SKM-1 (cell line): Measurements from ENCODE around the gene WFIKKN1.

Experiments
- DNase-seq: peaks from one replicate; lab custom pipeline; 2025; ENCODE audit not compliant: unreplicated experiment; lab: John Stamatoyannopoulos, UW

The WFIKKN1 gene

DNA sequence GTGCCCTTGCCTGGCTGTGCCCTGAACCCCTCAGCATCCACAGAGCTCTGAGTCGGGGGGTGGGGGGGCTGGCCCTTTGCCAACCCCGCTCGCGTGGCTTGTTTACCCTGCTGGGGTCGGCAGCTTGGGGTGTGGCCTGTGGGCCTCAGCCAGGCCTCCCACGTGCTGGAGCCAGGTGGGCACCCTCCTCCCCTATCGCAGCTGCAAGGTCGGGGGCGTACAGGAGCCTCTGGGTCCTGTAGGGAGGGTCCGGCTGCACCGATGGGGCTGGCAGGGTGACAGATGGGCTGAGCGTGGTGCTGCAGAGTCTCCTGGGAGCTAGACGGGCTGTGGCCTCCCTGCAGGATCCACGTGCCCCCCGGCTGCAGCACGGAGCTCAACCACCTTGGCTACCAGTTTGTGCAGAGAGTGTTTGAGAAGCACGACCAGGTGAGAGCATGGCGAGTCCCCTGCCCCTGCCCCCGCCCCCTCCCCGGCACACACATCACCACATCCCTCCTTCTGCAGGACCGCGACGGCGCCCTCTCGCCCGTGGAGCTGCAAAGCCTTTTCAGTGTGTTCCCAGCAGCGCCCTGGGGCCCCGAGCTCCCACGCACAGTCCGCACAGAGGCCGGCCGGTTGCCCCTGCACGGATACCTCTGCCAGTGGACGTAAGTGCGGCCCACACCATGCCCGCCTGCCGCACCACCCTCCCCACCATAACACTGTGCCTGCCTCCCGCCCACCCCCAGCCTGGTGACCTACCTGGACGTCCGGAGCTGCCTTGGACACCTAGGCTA, 40.8 kb downstream of the WFIKKN1 start:
- no peak for DNase-seq

DNA sequence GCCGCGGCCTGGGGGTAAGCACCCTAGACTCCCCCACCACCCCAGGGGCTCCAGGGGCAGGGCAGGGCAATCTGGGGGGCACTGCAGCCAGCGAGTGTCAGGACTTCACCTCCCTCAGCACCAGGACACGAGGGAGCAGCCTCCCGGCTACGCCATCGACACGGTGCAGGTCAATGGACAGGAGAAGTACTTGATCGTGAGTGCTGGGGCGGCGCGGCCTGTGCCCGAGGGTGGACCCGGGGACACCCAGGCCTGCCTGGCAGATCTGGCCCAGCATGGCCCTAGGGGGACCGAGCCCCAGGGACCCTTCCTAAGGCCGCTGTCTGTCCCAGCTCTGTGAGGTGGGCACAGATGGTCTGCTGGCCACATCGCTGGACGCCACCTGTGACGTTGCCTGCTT, 41.6 kb downstream of the WFIKKN1 start:
- no peak for DNase-seq

DNA sequence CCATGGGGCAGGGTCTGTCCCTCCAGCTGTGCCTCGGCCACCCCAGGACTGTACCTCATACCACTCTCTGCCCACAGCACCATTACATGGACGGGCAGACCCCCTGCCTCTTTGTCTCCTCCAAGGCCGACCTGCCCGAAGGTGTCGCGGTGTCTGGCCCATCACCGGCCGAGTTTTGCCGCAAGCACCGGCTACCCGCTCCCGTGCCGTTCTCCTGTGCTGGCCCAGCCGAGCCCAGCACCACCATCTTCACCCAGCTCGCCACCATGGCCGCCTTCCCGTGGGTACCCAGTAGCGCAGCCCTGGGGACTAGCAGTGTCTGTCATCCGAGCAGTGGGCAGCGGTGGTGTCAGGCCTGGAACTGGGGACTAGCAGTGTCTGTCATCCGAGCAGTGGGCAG, 42.1 kb downstream of the WFIKKN1 start:
- no peak for DNase-seq

DNA sequence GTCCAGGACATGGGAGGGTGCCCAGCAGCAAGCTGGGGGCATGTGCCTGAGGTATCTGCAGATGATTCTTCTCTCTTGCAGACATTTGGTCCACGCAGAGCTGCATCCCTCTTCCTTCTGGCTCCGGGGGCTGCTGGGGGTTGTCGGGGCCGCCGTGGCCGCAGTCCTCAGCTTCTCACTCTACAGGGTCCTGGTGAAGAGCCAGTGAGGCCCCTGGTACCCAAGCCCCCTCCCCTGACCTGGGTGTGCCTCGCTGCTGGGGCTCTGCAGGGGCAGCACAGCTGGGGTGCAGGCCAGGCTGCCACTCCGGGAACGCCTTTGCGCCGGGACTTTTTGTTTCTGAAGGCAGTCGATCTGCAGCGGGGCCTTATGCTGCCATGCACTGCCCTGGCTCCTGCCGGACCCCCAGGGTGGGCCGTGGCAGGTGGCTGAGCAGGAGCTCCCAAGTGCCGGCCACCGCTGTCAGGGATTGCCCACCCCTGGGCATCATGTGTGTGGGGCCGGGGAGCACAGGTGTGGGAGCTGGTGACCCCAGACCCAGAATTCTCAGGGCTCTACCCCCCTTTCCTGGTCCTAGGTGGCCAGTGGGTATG, 42.7 kb downstream of the WFIKKN1 start:
- DNase-seq, result no peak

DNA sequence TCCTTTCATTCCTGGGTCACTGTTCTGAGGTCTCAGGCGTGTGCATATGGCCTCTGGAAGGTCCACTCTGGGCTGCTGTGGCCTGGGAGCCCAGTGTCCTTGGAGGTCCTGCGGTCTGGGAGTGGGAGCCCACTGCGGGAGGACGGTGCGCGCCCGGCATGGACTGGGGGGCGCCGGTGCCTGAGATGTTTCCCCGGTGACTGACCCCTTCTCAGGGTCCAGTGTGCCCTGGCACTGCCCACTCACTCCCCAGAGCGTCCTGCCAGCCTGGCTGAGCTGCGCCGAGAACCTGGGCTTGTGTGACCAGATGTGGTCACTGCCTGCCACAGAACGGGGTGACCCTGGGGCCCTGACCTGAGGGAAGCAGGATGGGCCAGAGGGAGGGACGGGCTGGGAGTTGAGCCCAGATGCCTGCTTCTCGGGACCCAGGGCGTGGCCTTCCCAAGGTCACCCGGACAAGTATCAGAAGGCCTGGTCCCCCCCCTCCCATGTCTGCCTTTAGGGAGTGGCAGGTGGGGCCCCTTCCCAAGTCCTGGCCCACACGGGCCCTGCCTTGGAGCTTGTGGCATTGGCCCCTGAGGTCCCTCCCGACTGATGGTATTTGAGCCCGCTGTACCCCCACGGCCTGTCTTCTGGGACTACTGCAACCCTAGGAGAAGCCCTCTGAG, 43.6 kb downstream of the WFIKKN1 start:
- no peak for DNase-seq

DNA sequence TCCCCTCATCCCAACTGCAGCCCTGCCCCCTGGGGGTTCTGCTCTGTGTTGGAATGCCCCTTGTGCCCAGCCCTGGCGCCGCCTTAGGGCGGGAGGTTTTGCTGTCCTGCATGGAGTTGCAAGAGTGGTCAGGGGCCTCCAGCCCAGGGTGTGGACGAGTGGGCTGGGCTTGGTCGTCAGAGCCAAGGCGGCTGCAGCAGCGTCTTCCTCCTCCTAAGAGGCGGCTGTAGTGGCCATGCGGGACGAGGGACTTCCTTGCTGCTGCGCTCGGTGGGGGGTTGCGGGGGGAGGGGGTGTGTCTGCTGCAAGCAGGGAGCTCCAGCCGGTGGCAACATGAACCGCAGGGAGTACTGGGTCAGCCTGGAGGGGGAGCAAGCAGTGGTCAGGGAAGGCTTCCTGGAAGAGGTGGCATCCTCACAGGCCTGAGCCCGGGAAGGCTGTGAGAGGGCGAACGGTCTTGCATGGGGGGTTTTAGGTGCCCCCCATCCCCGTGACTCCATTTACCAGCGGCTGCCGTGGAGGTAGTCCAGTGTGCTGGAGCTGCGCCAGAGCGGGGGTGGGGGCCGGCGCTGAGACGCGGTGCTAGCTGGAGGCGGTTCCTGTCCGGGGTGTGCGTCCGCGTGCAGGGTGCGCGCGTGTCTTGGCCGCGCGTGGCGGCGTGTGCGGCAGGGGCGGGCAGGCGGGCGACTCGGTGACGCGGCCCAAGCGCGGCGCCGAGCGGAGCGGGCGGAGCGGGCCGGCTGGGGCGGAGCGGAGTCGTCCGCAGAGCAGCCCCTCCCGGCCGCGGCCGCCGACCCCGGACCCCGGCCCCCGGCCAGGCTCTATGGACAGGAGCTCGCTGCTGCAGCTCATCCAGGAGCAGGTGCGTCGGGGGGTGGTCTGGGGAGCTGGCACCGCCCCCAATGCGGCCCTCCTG, 44.4 kb downstream of the WFIKKN1 start, which contains the start of gene RHBDL1:
RHBDL1 (plus strand) TSS at position 704 of the 916 bp plus-strand sequence; CDS start at position 824, 120 bp downstream.
- DNase-seq, result no peak

DNA sequence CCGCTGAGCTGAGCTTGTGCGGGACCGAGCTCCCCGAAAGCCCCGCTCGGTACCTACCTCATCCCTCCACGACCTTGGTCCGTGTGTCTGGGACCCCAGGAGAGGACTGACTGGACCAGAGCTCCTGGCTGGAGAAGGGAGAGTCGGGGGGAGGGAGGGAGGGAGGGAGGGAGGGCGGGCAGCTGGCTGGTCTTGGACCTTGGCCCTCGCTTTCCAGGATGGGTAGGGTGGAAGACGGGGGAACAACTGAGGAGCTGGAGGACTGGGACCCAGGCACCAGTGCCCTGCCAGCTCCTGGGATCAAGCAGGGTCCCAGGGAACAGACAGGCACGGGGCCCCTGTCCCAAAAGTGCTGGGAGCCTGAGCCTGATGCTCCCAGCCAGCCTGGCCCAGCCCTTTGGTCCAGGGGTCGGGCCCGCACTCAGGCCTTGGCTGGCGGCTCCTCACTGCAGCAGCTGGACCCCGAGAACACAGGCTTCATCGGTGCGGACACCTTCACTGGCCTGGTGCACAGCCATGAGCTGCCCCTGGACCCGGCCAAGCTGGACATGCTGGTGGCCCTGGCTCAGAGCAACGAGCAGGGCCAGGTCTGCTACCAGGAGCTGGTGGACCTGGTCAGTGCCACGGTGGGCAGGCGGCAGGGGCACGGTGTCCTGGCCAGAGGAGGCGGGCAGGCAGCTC, 45.2 kb downstream of the WFIKKN1 start:
- DNase-seq, result no peak

DNA sequence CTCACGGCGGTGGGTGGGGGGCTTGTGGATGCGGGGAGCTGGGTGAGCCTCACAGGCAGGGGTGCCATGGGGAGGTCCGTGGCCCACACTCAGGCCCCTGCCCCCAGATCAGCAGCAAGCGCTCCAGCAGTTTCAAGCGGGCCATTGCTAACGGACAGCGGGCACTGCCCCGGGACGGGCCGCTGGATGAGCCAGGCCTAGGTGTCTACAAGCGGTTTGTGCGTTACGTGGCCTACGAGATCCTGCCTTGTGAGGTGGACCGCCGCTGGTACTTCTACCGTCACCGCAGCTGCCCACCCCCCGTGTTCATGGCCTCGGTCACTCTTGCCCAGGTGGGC, 45.7 kb downstream of the WFIKKN1 start:
- no peak for DNase-seq

DNA sequence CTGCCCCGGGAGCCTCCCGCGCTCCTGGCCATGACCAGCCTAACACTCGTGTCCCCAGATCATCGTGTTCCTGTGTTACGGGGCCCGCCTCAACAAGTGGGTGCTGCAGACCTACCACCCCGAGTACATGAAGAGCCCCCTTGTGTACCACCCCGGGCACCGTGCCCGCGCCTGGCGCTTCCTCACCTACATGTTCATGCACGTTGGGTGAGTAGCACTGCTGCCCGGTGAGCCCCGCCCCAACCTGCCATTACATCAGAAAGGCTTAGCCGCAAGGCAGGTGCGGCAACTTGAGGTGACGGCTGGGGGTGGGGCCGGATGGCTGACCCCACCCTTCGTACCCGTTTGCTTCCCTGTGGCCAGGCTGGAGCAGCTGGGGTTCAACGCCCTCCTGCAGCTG, 46.1 kb downstream of the WFIKKN1 start:
- DNase-seq, result no peak

DNA sequence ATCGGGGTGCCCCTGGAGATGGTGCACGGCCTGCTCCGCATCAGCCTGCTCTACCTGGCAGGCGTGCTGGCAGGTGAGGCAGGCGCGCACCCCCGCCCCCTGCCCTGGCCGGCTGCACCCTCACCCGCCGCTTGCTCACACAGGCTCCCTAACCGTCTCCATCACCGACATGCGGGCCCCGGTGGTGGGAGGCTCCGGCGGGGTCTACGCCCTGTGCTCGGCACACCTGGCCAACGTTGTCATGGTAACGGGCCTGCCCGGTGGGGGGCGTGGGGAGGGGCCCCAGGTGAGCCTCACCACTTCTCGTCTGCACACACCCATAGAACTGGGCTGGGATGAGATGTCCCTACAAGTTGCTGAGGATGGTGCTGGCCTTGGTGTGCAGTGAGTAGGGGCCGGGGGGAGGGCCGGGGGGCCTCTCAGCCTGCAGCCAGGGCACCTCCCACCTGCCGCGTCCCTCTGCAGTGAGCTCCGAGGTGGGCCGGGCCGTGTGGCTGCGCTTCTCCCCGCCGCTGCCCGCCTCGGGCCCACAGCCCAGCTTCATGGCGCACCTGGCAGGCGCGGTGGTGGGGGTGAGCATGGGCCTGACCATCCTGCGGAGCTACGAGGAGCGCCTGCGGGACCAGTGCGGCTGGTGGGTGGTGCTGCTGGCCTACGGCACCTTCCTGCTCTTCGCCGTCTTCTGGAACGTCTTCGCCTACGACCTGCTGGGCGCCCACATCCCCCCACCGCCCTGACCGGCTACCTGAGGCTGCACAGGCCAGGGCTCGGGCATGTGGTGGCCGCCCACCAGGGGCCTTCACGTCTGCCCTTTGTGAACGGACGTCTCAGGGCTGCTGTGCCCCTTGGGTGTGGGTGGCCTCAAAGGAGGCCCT, 46.8 kb downstream of the WFIKKN1 start:
- DNase-seq, result no peak

DNA sequence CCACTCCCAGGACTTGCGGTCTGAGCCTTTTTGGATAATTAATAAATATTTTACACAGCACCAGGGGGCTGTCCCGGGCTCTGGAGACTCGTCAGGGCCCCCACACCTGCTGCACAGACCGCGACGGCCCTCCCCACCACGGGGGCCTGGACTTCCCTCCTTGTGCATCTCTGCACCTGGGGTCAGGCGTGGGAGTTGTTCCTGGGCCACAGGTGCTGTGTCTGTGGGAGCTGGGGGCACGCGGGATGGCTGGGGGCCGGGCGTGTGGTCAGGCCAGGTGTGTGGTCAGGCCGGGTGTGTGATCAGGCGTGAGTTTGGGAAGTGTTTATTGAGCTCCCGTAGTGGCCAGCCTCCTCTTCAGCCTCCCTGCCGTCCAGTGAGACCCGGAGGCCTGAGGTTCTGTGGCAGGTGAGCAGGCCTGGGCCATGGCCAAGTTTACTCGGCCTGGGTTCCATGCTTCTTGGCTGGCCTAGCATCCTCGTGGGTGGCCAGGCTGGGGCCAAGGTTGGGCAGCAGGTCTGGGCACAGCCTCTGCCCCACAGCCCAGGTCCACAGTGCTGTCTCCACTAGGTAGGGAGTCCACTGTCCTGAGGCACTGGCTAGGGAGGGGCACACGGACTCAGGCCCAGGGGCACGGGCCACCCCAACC, 47.5 kb downstream of the WFIKKN1 start:
- no peak for DNase-seq

DNA sequence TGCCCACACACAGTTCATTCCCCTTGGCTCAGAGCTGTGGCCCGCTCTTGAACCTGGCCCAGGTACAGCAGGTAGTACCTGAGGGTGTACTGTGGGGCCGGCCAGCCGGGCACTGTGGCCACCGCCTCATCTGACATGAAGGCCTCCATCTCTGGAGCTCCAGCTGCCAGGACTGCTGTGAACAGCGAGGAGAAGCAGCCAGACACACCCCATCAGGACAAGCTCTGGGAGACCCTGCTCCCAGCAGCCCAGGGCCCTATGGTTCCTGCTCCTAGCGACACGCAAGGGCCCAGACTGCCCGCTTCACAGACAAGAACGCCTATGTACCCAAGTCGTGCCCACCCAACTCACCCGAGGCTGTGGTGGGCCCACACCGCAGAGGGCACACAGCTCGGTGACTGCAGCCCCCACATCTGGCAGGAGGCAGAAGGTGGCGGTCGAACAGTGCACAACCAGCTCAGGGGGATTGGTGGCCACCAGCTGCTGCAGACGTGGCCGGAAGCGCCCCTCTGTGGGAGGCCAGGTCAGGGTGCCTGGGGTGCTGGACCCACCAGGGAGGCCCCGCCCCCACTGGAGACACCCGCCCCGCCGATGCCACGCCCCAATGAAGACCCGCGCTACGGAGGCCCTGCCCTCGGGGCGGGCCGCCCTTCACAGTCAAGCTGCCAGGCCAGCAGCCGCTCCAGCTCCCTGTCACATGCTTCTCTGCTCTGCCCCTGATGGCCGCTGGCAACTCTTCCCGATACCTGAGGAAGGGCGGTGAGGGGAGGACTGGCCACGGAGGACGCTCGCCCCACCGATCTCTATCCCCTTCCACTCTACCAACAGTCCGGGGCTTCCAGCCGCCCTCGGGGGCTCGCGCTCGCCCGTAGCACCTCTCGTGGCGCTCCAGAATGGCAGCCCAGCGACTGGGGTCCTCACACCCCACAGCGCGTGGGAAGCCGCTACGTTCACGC, 48.4 kb downstream of the WFIKKN1 start:
- no peak for DNase-seq

DNA sequence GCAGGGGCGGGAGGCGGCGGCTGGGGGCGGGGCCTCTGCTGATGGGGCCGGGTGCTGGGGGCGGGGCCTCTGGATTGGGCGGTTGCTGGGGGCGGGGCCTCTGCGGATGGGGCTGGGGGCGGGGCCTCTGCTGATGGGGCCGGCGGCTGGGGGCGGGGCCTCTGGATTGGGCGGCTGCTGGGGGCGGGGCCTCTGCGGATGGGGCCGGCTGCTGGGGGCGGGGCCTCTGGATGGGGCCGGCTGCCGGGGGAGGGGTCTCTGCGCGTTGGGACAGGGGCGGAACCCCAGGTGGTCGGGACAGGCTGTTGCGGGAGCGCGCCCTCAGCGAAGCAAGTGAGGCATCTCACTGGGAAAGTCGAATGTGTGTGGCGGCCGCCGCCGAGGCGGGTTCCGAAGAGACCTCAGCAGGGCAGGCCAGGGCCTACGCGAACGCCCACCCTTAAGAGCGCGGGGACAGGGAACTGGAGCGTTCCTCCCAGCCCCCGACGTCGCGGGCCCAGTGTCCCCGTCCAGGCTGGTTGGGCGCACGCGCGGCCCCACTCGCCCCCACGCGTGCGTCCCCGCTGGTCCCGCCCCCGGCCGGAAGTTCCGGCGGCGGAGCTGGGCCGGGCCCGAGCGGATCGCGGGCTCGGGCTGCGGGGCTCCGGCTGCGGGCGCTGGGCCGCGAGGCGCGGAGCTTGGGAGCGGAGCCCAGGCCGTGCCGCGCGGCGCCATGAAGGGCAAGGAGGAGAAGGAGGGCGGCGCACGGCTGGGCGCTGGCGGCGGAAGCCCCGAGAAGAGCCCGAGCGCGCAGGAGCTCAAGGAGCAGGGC, 49.2 kb downstream of the WFIKKN1 start, which contains the start of gene STUB1:
STUB1 (plus strand) TSS at position 597 of the 811 bp plus-strand sequence; CDS start at position 713, 116 bp downstream.
- peak; percentile 60 for DNase-seq

DNA sequence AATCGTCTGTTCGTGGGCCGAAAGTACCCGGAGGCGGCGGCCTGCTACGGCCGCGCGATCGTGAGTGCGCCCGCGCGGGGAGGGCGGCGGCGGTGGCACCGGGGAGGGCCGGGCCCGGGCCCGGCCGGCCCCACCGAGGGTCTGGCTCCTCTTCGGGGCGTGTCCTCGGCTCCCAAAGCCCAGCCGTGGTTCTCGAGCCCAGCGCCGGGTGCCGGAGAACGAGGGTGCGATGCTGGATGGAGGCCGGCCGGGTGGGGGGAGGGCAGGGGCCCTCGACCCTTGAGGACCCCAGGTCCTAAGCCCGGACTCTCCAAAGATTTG, 49.8 kb downstream of the WFIKKN1 start:
- DNase-seq, result no peak

DNA sequence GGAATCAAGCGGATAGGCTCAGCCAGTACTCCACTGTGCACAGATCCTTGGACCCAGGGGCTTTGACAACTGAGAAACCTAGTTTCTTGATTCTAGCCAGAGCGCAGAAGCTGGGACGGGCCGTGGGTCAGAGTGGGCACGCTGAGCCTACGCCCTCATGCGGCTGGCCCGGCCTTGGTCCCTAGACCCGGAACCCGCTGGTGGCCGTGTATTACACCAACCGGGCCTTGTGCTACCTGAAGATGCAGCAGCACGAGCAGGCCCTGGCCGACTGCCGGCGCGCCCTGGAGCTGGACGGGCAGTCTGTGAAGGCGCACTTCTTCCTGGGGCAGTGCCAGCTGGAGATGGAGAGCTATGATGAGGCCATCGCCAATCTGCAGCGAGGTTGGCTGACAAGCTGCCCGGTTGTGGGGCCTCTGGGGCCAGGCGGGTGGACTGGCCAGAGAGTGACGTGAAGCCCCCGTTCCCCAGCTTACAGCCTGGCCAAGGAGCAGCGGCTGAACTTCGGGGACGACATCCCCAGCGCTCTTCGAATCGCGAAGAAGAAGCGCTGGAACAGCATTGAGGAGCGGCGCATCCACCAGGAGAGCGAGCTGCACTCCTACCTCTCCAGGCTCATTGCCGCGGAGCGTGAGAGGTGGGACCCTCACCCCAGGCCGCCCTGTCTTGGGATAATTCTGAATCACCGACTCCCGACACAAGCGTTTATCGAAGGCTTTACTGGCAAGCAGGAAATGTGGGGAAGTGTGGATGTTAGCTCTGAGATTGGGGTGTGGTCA, 50.4 kb downstream of the WFIKKN1 start:
- DNase-seq, result no peak

DNA sequence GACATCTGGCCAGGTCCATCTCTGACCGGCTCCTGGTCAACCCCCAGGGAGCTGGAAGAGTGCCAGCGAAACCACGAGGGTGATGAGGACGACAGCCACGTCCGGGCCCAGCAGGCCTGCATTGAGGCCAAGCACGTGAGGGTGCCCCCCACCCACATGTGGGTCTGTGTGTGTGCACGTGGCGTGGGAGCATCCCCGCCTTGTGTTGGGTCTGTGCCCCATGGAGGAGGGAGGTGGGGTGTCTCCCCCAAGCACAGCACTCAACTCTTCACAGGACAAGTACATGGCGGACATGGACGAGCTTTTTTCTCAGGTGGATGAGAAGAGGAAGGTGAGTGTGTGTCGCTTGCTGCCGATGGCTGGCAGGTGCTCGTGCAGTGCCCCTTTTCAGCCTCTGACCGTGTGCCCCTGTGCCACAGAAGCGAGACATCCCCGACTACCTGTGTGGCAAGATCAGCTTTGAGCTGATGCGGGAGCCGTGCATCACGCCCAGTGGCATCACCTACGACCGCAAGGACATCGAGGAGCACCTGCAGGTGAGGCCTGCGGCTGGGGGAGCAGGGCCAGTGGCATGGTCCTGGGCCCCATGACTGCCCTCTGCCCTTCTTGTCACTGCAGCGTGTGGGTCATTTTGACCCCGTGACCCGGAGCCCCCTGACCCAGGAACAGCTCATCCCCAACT, 51.1 kb downstream of the WFIKKN1 start:
- DNase-seq, result no peak
